HG03354 (cell line): ENCODE results near the gene DHRS2.
A peak's percentile ranks its signal among the peaks of the same experiment; 100 is the strongest.
"Not testable (repeated sequence)": the region's sequence is repeated elsewhere in the genome, so short reads cannot be mapped to it uniquely, and the experiment has no call there.

Experiments
- ATAC-seq: cut with Tn5 transposase; IDR thresholded peaks from one replicate; pipeline ENCODE4 v1.9.1; 2021; ENCODE audit warnings: mild to moderate bottlenecking; ENCODE audit not compliant: unreplicated experiment, poor library complexity, severe bottlenecking

The DHRS2 gene, protein sequence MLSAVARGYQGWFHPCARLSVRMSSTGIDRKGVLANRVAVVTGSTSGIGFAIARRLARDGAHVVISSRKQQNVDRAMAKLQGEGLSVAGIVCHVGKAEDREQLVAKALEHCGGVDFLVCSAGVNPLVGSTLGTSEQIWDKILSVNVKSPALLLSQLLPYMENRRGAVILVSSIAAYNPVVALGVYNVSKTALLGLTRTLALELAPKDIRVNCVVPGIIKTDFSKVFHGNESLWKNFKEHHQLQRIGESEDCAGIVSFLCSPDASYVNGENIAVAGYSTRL

DNA sequence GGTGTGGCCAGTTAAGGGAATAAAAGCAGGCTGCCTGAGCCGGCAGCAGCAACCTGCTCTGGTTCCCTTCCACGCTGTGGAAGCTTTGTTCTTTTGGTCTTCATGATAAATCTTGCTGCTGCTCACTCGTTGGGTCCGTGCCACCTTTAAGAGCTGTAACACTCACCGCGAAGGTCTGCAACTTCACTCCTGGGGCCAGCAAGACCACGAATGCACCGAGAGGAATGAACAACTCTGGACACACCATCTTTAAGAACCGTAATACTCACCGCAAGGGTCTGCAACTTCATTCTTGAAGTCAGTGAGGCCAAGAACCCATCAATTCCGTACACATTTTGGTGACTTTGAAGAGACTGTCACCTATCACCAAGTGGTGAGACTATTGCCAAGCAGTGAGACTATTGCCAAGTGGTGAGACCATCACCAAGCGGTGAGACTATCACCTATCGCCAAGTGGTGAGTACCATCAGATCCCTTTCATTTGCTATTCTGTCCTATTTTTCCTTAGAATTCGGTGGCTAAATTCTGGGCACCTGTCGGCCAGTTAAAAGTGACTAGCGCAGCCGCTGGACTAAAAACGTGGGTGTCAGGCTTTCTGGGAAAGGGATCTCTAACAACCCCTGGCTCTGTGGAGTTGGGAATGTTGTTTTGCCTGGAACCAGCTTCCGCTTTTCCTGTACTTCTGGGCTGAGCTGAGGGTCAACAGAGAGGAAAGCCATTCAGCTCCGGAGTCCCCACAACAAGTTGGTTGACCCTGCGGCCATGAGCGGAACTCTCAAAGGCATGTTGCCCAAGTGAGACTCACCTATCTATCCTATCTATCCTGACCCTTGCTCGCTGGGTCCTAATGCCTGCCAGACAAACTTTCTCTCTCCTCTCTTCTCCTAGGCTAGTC, at the start of gene DHRS2:
Gene DHRS2 (plus strand): TSS at position 48 of the 895 bp plus-strand sequence. CDS start 2,501 bp downstream, outside the sequence.
- ATAC-seq, result no peak

DNA sequence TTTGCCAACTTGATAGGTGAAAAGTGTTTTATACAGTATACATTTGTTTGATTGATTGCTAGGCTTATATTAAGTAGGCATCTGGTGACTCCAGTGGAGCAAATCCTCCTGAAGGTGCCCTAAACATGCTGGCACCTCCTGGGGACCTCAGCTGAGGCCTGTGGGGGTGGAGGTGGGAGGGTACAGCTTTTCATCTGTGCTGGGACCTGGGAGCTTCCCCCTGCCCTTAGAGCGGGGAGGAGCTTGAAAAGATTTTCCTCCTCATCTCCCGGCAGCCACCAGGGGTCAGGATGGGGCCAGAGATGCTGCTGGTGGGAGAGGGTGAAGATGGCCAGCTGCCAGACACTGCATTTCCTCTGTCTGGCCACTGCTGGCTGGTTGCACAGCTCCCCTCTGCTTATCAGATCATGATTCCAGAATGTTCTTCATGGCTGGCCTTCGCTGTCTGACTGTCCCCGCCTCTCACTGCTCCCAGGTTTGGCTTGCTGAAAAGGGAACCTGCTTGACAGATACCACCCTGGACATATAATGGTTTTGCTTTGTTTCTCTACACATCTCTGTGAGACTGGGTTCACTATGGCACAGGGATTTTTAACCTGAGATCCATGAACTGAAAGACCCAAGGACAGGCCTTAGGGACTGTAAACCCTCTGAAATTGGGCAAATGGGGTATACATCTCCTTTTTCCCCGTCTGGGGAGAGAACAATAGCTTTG, 47.1 kb upstream of the DHRS2 start:
- peak; percentile 100 for ATAC-seq

DNA sequence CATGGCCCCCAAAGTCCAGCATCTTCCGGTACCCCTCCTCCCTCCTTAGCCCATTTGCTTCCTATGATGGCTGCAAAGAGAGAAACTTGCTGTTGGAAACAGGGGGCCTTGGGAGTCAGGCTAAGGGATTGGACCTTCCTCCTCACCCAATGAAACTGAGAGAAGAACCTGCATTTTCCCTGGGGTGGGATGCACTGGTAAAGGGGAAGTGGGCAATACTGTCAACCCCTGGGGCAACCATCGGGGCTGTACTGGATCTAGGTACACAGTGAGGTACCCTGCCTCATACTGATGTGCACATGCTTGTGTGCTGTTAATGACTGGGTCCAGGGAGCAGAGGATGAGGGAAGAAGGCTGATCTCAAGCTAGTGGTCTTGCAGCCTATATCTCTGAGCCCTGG, 46.6 kb upstream of the DHRS2 start:
- no peak for ATAC-seq

DNA sequence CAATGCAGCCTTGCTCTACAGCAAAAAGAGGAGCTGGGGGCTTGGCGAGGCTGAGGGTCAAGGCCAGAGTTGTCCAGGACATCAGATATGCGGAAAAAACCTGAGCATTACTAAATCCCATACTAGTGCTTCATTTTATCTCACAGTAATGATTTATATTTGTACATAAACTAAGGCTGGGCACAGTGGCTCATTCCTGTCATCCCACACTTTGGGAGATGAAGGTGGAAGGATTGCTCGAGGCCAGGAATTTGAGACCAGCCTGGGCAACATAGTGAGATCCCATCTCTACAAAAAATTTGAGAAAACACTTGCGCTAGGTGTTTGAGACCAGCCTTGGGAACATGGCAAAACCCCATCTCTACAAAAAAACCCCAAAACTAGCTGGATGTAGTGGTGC, 46.0 kb upstream of the DHRS2 start:
- no peak for ATAC-seq

DNA sequence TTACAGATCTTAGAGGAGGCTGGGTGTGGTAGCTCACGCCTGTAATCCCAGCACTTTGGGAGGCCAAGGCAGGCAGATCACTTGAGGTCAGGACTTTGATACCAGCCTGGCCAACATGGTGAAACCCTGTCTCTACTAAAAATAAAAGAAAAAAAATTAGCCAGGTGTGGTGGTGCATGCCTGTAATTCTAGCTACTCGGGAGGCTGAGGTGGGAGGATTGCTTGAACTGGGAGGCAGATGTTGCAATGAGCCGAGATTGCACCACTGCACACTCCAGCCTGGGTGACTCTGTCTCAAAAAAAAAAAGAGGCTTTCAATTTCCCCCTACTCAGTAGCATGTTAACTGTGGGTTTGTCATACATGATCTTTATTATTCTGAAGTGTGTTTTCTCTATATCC, 42.0 kb upstream of the DHRS2 start:
- not testable (repeated sequence) for ATAC-seq

DNA sequence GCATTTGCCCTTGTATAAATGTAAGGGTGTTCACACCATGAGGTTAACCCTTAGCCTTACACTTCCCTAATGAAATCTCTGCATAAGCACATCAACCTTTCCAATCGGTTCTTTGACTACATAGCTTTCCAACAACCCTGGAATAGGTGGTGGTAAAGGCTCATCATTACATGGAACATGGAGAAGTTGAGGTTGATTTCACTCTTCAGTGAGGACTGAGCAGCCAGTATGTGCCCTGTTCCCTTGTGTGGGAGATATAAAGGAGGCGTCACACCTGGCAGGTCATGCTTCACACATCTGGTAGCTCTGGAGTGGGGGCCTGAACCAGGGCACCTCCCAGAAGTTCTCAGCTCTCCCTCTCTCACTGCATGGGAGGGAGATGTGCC, 35.8 kb upstream of the DHRS2 start:
- no peak for ATAC-seq

DNA sequence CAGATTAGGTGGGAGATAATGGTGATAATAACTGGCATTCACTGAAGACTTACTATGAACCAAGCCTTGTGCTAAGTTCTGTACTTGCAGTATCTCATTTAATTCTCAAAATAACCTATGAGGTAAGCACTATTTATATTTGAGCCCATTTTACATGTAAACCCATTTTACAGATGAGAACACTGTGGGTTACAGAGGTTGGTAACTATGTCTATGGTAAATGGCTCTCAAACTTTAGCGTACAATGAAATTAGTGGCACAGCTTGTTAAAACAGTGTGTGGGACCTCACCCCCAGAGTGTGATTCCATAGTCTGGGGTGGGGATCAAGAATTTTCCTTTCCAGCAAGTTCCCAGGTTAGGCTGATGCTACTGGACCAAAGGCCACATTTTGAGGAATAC, 35.4 kb upstream of the DHRS2 start:
- no peak for ATAC-seq

DNA sequence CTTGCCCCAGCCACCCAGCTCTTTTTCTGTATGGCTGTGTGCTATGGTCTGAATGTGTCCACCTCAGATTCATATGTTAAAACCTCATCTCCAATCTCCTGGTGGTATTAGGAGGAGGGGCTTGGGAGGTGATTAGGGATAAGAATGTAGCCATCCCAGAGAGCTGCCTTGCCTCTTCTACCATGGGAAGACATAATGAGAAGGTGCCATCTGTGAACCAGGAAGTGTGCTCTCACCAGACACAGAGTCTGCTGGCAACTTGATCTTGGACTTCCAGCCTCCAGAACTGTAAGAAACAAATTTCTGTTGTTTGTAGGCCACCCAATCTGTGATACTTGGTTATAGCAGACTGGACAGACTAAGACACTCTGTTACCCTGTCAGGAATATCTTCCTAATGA, 34.7 kb upstream of the DHRS2 start:
- no peak for ATAC-seq

DNA sequence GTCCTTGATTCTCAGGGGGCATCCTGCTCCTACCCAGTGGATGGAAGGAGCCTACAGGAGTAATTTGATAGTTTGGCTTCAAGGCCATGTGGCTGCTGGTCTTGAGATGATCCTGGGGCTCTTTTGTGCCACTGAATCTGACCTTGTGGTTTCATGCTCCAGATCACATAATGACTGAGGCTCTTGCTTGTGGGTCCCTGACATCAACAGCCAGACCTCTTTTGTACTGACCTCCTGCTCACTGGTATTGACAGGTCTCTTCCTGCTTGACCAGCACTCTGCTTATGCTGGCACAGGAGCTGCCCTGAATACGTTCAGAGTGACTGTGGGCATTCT, 34.4 kb upstream of the DHRS2 start:
- no peak for ATAC-seq

DNA sequence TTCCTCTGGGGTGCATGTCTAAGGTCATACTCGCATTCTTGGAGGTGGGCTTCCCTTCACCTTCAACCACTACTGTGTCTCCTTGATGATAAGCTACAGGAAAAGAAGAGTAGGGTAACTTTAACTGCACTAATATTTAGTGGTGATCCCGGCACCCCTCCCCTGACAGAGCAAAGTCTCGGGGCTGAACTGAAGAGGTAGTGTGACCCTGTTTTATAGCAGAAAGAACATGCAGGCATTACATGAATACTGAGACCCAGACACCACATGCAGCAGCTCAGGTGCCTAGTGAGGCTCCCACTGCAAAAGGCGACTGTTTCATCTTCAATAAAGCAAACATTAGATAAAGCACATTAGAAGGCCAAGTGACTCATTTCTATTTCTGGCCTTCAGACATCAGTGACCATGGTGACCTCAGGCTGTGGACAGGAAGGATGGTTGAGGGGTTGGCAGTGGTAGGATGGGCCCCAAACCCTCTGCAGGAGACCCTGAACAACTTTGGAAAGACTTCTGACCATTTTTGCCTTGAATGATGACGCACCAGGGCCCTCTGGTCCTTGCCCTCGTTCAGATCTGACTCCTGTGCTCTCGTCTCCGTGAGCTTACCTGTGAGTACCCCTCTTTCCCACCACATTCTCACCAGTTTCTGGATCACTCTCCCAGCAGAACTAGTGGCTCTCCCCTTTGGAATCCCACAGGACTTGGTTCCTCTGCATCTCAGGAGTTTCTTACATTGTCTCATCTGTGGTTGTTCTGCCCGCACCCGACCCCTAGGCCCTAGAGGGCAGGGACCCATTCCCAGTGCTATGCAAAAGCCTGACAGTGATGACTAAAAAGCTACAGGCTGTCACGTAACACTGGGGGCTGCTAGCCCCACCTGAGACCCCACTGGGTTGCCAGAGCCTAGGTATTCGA, 33.7 kb upstream of the DHRS2 start:
- ATAC-seq, result no peak

DNA sequence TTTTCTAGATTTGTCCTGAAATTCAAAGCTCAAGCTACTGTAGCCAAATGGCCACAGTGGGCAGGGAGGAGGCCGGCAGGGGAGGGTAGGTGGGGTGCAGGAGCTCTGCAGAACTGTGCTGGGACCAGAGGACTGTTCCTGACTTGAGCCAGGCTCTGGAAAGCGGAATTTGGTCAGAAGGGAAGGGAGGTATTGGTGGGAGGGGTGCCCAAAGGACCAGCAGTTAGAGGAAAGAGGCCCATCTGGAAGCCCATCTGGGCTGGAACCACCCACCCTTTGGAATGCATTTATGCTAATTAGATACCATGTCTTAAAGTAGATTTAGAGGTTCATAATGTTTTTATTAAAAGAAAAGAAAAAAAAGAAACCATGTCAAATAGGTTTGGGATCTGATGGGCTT, 33.1 kb upstream of the DHRS2 start:
- ATAC-seq, result no peak

DNA sequence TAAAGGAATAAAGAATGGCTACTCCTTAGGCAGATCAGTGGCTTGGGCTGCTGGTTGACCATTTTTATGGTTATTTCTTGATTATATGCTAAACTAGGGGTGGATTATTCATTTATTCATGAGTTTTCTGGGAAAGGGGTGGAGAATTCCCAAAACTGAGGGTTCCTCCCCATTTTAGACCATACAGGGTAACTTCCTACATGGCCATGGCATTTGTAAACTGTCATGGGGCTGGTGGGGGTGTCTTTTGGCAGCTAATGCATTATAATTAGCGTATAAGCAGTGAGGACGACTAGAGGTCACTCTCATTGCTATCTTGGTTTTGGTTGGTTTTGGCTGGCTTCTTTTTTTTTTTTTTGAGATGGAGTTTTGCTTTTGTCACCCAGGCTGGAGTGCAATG, 32.0 kb upstream of the DHRS2 start:
- ATAC-seq, result no peak

DNA sequence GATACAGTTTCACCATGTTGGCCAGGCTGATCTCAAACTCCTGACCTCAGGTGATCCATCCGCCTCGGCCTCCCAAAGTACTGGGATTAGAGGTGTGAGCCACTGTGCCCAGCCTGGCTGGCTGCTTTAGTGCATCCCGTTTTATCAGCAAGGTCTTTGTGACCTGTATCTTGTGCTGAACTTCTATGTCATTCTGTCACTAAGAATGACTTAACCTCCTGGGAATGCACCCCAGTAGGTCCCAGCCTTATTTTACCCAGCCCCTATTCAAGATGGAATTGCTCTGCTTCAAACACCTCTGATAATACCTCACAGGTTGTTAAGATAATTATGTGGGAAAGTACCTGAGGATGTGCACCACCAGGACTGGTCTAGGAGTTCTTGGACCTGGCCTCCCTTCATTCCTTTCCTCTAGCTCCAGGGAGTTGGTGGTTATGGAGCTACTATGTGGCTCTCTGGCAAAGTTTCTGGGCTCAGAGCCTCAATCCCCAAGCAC, 31.4 kb upstream of the DHRS2 start:
- no peak for ATAC-seq

DNA sequence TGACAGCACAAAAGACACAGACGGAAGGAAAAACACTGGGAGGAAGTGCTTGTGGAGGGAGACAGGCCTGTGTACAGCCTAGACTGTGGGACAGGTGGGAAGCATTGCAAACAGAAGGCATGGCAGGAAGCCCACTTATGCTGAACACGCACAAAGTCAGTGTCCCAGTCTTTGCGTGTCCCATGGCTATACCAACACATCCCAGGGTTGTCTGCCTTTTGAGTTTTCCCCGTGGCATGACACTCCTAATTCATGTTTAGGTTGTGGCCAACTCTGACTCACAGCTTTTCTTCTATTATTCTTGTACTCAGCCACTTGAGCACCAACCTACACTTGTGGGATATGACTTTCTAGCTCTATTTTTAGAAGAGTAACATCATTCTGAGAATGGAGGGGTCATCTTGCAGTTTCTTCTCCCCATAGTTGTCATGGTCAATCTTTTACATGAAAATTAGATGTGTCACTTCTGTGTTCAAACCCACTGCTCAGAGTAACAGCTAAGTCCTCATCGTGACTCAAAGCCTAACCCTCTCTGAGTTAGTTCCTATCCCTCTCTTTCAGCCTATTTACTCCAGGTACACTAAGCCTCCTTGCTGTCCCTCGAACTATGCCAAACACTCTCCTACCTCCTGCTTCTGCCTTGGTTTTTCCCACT, 30.1 kb upstream of the DHRS2 start:
- peak; percentile 85 for ATAC-seq

DNA sequence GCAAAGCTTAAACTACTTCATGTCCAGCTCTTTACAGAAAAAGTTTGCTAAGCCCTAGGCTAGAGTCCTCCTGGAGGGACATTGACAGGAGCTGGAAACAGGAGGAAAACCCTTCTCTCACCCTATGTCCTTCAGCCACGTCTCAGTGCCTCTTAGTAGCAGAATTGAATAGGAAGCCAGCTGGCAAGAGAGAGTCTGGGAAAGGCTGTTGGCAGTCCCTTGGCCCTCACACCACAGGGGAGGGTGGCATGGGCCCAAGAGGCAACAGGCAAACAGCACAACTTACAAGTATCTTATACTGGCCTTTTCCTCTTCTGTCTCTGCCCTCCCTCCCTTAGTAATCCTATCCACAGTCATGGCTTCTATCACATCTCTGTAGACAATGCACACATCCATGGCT, 27.7 kb upstream of the DHRS2 start:
- ATAC-seq, result no peak

DNA sequence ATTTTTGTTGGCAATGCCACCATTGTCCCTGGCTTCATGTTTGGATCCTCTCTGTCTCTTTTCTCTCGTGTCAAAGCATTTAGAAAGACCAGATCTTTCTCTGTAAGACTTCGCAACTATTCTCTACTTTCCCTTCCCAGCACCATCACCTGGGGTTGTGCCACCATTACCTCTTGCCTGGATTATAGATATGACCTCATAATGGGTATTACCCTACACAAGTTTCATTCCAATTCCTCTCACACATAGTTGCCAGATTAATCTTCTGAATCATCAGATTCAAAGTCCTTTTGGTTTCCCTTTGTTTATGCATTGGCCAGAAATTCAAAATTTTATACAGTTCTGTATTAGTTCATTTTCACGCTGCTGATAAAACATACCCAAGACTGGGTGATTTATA, 27.2 kb upstream of the DHRS2 start:
- no peak for ATAC-seq

DNA sequence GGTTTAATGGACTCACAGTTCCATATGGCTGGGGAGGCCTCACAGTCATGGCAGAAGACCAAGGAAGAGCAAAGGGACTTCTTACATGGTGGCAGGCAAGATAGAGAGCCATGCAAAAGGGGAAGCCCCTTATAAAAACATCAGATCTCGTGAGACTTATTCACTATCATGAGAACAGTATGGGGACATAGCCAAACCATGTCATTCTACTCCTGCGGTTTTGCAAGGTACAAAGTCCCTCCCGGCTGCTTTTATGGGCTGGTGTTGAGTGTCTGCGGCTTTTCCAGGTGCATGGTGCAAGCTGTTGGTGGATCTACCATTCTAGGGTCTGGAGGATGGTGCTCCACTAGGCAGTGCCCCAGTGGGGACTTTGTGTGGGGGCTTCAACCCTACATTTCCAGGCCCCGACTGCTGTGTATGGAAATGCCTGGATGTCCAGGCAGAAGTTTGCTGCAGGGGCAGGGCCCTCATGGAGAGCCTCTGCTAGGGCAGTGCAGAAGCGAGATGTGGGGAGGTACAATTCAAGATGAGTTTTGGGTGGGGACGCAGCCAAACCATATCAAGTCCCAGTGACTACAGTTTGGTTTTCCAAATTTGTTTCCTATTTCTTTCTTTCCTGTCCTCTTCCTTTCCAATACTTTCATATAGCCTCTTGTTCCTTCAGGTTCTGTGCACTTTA, 26.6 kb upstream of the DHRS2 start:
- ATAC-seq, result not testable (repeated sequence)

DNA sequence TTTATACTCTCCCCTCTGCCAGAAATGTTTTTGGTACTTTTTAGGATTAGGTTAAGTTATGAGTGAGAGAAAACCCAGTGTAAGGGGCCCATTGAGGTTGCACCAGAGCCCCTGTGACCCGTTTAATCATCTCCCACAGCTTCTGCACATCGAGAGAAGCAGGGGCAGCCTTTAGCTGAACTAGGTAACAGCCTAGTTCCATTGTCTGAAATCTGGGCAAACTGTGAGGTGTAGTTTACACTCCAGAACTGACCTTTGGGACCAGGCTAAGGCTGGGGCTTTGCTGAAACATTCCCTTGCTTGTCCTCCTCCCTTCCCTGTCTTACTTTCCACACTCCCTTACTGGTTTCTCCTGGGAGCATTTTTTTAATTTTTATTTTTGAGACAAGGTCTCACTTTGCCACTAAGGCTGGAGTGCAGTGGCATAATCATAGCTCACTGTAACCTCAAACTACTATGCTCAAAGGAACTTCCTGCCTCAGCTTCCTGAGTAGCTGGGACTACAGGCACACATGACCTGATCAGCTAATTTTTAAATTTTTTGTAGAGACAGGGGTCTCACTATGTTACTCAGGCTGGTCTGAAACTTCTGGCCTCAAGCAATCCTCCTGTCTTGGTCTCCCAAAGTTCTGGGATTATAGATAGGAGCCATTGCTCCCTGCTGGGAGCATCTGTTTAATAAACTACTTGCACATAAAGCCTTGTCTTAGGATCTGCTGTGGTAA, 25.9 kb upstream of the DHRS2 start:
- ATAC-seq, result no peak
